SH-SY5Y (cell line): ENCODE data around the gene P2RY14.

Source experiments
- GATA2 ChIP-seq: IDR thresholded peaks from 2 replicates; pipeline ENCODE4 v1.6.1; 2011; ENCODE audit warnings: mild to moderate bottlenecking, low read depth, low read length
- GATA3 ChIP-seq: IDR thresholded peaks from 2 replicates; pipeline ENCODE4 v1.6.1; 2011; ENCODE audit warnings: low read depth, mild to moderate bottlenecking, low read length, moderate library complexity

GRCh38 chr3:151214459-151214858 is 63.9 kb downstream of the P2RY14 start:
- no peak for TF ChIP-seq GATA2
- TF ChIP-seq GATA3: no peak
